T-helper 17 cell (primary cell): ENCODE data around the gene CACNB2. TPM values are rescaled to one million over a fixed set of nuclear protein-coding genes. Genes with fewer than 3 reads are reported as not detected.

ENCODE experiments used
- ATAC-seq: fragments of 150-1000 bp; cut with Tn5 transposase; 2 replicates; pipeline ENCODE4 v1.10.0; 2021; ENCODE audit warnings: mild to moderate bottlenecking, moderate library complexity
- DNase-seq, 3 donors: peaks; one replicate each; pipeline versions ENCODE4 v3.0.0 to v3.0.0-alpha.2; 2020 to 2021
- H3K9me3 ChIP-seq: one replicate; pipeline ENCODE4 v1.7.0; 2013; ENCODE audit warnings: low read length, mild to moderate bottlenecking; ENCODE audit not compliant: control insufficient read depth, poor library complexity, severe bottlenecking
- H3K27ac Mint-ChIP-seq: one replicate; pipeline ENCODE4 v1.8.0; 2022; ENCODE audit warnings: mild to moderate bottlenecking, moderate library complexity, mixed read lengths
- H3K27me3 Mint-ChIP-seq: one replicate; pipeline ENCODE4 v1.8.0; 2022; ENCODE audit warnings: mixed read lengths
- H3K36me3 Mint-ChIP-seq: one replicate; pipeline ENCODE4 v1.8.0; 2022; ENCODE audit warnings: low read depth, mixed read lengths
- H3K4me1 Mint-ChIP-seq: one replicate; pipeline ENCODE4 v1.8.0; 2022; ENCODE audit warnings: mild to moderate bottlenecking, mixed read lengths
- H3K4me3 Mint-ChIP-seq: one replicate; pipeline ENCODE4 v1.8.0; 2022; ENCODE audit warnings: mild to moderate bottlenecking, moderate library complexity, mixed read lengths
- total RNA-seq, 4 donors: library from RNA in 2 of 4; stranded (reverse) in 2 of 4; gene quantifications; one replicate each; pipeline ENCODE4 v1.2.3 and lab custom pipeline; 2022 to 2026

CACNB2 gene
- total RNA-seq, 2 donors from 2014 or later = not detected

DNA sequence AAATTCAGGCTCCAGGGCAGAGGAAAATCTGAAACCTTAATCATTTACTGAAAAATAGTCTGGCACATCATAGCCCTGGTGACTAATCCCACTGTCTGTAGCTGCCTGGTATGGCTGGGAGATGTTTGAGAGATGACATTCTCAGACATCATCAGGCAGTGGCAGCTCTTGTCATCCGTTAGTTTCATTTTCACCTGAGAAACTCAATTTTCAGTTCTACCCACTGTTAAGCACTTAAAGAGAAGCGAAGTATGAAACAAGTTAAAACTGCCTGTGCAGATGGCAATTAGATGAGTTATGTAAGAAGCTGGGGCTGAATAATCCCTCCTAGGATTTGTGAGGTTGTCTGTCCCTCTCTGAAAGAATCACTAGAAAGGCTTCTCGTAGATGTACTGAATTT lies 361.0 kb downstream of the CACNB2 start:
- peaks cover 2% of the 10 kb centered on the region for H3K36me3 Mint-ChIP-seq
- H3K27me3 Mint-ChIP-seq = peaks cover 34% of the 10 kb centered on the region
- H3K4me1 Mint-ChIP-seq = peaks cover 2% of the 10 kb centered on the region
- ATAC-seq (no peak), DNase-seq (no peak)
- H3K4me3 Mint-ChIP-seq = peak overlapping the region; percentile 41
- no peak overlapping the region for H3K27ac Mint-ChIP-seq
- no peaks in the 10 kb centered on the region for H3K9me3 ChIP-seq

- no peak for DNase-seq
- no peaks in the 10 kb centered on the region for H3K9me3 ChIP-seq
- Mint-ChIP-seq H3K4me1 (peaks cover 2% of the 10 kb centered on the region), H3K27ac (no peak overlapping the region), H3K27me3 (peaks cover 34% of the 10 kb centered on the region), H3K36me3 (peaks cover 2% of the 10 kb centered on the region), H3K4me3 (peak overlapping the region; percentile 41)
- ATAC-seq = no peak
These were observed 361.4 kb downstream of the CACNB2 start for GRCh38 chr10:18501629-18502028.

GRCh38 chr10:18504161-18504560 lies 363.9 kb downstream of the CACNB2 start:
- ATAC-seq = no peak

DNA sequence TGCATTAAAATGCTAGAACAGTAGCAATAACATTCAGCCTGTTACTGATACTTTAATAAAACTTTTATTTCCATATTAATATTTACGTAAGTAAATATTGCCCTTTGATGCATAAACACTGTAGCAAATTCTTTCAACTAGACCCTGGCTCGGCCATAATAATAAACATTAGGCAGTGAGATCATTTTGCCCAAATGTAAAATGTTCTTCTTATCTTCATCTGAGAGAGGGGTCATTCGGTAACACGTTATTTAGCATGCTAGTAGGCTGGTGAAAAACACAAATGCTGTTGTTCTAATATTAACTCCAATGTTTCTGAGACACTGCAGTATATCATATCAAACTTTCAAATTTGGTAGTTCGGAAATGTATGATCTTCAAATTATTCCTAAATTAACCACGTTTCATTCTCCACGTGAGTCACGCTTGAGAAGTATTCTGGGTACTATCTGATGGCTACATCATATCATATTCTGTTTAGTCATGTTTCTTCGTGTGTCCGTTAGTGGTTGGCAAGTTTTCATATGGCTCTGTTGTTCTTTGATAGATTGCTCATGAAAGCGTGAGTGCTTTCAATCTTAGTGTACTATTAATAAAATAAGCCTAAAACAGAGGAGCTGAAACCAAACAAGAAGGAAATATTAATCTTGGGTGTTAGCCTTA lies 365.4 kb downstream of the CACNB2 start:
- ATAC-seq = no peak
- no peak overlapping the region for H3K4me3 Mint-ChIP-seq
- no peak overlapping the region for H3K27ac Mint-ChIP-seq
- DNase-seq = no peak
- H3K27me3 Mint-ChIP-seq = peaks cover 27% of the 10 kb centered on the region
- H3K4me1 Mint-ChIP-seq = peaks cover under 1% of the 10 kb centered on the region
- peaks cover 2% of the 10 kb centered on the region for H3K36me3 Mint-ChIP-seq
- H3K9me3 ChIP-seq = no peaks in the 10 kb centered on the region

More at GRCh38 chr10:18504161-18504560, 363.9 kb downstream of the CACNB2 start:
- Mint-ChIP-seq H3K27ac (no peak overlapping the region), H3K4me3 (no peak overlapping the region), H3K36me3 (peaks cover 2% of the 10 kb centered on the region), H3K4me1 (peaks cover 2% of the 10 kb centered on the region), H3K27me3 (peaks cover 34% of the 10 kb centered on the region)
- DNase-seq = no peak
- H3K9me3 ChIP-seq = no peaks in the 10 kb centered on the region

DNA sequence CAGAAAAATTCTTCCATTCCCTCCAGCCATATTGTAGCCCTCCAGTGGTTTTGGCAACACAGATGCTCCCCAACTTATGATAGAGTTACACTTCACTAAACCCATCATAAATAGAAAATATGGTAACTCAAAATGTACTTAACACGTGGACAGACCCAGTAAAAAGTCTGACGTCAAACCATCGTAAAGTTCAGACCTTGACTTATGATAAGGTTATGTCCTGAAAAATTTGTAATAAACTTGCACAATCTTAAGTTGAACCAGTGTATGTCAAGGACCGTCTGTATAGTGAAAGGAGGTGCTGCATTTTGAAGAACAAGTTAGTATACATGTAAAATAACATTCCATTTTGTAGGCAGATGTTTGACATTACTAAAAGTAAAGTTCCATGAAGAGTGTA lies 368.4 kb downstream of the CACNB2 start:
- ATAC-seq = no peak
- DNase-seq = no peak
- H3K4me1 Mint-ChIP-seq = no peaks in the 10 kb centered on the region
- H3K27me3 Mint-ChIP-seq = peaks cover 10% of the 10 kb centered on the region
- H3K9me3 ChIP-seq = no peaks in the 10 kb centered on the region
- H3K4me3 Mint-ChIP-seq = no peak overlapping the region
- H3K27ac Mint-ChIP-seq = no peak overlapping the region
- peaks cover 6% of the 10 kb centered on the region for H3K36me3 Mint-ChIP-seq

DNA sequence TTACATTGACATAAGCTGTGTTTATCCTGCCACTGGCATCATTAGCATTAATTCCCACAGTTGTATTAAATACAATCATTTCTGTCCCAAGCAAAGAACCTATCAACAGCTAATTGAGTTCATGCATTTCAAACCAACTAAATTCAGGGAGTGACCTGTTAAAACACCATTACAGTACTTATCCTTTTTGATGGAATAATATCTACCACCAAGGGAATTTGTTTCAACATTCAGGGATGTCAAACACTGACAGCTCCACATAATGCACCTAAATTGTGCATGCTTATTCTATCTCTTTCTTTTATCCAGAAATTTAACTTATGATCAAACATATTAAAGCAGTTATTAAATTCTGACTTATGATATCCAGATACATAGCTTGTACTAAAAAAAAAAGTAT lies 374.3 kb downstream of the CACNB2 start:
- Mint-ChIP-seq H3K27ac (no peak overlapping the region), H3K27me3 (no peaks in the 10 kb centered on the region), H3K4me1 (no peaks in the 10 kb centered on the region), H3K4me3 (no peak overlapping the region), H3K36me3 (peaks cover 3% of the 10 kb centered on the region)
- DNase-seq (no peak), ATAC-seq (no peak)
- H3K9me3 ChIP-seq = no peaks in the 10 kb centered on the region

DNA sequence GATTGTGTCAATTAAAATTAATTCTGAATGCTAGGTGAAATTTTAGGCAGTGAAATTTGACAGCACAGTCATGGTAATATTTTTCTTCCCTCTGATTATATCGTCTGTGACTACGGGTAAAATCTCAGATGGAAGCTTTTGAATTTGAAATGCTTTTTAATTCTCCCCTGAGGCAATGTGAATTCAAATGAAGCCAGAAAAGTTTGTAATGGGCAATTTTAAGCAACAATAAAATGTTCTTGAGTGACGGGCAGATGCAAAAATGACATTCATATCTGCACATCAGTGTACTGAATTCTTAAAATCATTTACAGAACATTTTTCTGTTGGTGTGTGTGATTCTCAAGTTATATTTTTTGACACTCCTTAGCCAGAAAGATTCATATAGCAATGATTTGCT lies 376.6 kb downstream of the CACNB2 start:
- H3K27me3 Mint-ChIP-seq = no peaks in the 10 kb centered on the region
- H3K9me3 ChIP-seq = no peaks in the 10 kb centered on the region
- ATAC-seq = no peak
- no peaks in the 10 kb centered on the region for H3K4me1 Mint-ChIP-seq
- H3K36me3 Mint-ChIP-seq = peaks cover 3% of the 10 kb centered on the region
- no peak overlapping the region for H3K4me3 Mint-ChIP-seq
- no peak for DNase-seq
- H3K27ac Mint-ChIP-seq = no peak overlapping the region

GRCh38 chr10:18523025-18523424 lies 382.8 kb downstream of the CACNB2 start:
- no peak overlapping the region for H3K27ac Mint-ChIP-seq
- H3K4me3 Mint-ChIP-seq = no peak overlapping the region
- no peak for DNase-seq
- peaks cover 3% of the 10 kb centered on the region for H3K36me3 Mint-ChIP-seq
- H3K27me3 Mint-ChIP-seq = no peaks in the 10 kb centered on the region
- H3K4me1 Mint-ChIP-seq = no peaks in the 10 kb centered on the region
- no peak for ATAC-seq
- H3K9me3 ChIP-seq = no peaks in the 10 kb centered on the region

DNA sequence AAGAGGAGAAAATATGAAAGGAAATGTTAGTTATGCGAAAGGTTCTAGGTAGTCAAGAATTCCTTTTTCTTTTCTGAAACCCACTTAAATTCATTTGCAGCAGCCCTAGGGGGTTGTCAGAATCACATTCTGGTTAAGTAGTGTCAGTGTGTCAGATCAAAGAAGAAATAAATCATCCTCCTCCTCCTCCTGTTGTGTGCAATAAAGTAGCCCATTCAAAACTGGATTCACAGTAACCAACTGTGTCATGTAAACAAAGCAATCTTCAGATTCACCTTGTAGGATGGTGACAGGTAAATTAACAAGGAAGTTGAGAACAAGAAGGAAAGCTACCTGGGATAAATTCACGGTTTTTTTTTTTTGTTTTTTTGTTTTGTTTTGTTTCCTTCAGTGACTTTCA lies 383.6 kb downstream of the CACNB2 start:
- H3K36me3 Mint-ChIP-seq = peaks cover 3% of the 10 kb centered on the region
- no peaks in the 10 kb centered on the region for H3K9me3 ChIP-seq
- no peaks in the 10 kb centered on the region for H3K27me3 Mint-ChIP-seq
- ATAC-seq (no peak), DNase-seq (no peak)
- no peak overlapping the region for H3K27ac Mint-ChIP-seq
- H3K4me1 Mint-ChIP-seq = no peaks in the 10 kb centered on the region
- H3K4me3 Mint-ChIP-seq = no peak overlapping the region

DNA sequence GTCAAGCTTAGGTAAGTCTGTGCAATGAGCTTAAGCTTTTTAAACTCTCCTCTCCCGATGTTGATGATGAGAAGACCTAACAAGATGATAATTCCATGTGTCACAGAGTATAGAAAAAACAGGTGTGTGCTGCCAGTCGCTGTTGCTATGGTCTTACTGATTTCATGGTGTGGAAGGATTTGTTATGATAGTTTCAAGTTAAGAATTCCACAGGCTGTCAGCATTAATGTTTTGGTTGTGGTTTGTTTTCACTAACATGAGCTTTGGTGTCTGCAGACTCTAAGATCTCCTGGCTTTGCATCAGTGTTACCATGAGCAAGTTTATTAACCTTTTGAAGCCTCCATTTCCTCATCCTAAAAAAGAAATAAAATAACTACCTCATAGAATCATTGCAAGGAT lies 387.5 kb downstream of the CACNB2 start:
- DNase-seq = no peak
- Mint-ChIP-seq H3K27ac (no peak overlapping the region), H3K4me3 (no peak overlapping the region), H3K36me3 (peaks cover 3% of the 10 kb centered on the region), H3K27me3 (no peaks in the 10 kb centered on the region), H3K4me1 (no peaks in the 10 kb centered on the region)
- H3K9me3 ChIP-seq = no peaks in the 10 kb centered on the region
- no peak for ATAC-seq

DNA sequence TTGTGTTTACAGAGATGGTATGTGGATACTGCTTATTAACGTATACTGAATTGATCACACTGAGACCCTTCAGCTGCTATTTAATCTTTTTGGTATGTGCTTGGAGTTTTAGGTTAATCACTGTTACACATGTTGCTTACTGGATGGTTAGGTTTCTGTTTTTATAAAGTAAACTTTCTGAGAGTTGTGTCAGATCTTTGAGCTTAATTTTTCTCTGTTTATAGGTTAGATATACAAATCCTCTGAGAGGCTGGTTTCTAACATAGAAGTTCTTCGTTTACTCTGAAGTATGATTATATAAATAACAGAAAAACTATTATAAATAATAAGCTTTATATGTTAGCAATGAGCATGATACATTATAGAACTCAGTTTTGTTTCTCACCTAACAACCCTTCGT lies 388.1 kb downstream of the CACNB2 start:
- Mint-ChIP-seq H3K27ac (no peak overlapping the region), H3K36me3 (peaks cover 3% of the 10 kb centered on the region), H3K27me3 (no peaks in the 10 kb centered on the region), H3K4me3 (no peak overlapping the region), H3K4me1 (no peaks in the 10 kb centered on the region)
- no peak for ATAC-seq
- no peaks in the 10 kb centered on the region for H3K9me3 ChIP-seq
- DNase-seq = no peak

DNA sequence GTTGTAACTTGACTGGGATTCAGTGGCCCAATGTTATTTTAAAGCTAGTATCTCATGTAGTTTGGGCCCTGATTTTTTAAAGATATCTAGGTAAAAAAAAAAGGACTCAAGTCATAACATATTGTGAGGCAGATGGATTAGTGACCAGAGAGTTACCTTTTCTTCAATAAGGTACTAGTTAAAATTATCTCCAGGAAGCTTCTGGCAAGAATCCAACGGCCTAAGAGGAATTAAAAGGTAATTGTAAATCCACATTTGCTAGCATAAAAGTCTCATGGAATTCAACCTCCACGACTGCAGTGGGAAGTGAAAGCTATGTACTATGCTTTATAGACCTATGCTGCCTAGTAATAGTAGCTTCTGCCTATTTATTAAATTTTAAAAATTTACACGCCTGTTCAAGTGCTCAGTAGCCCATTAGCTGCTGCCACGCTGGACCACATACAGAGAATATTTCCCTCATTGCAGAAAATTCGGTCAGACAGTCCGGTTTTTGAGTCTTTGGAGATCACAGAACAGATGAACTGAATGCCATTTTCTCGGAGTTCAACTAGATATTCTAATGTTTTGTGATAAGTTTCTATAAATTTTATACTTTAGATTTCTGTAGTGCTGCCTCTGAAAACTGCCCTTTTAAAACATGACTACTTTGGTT lies 392.8 kb downstream of the CACNB2 start:
- H3K27me3 Mint-ChIP-seq = no peaks in the 10 kb centered on the region
- H3K4me1 Mint-ChIP-seq = no peaks in the 10 kb centered on the region
- H3K36me3 Mint-ChIP-seq = no peaks in the 10 kb centered on the region
- no peak for ATAC-seq
- no peaks in the 10 kb centered on the region for H3K9me3 ChIP-seq
- H3K27ac Mint-ChIP-seq = no peak overlapping the region
- H3K4me3 Mint-ChIP-seq = no peak overlapping the region
- no peak for DNase-seq

GRCh38 chr10:18533896-18534295 lies 393.7 kb downstream of the CACNB2 start:
- H3K27me3 Mint-ChIP-seq = no peaks in the 10 kb centered on the region
- H3K4me1 Mint-ChIP-seq = no peaks in the 10 kb centered on the region
- no peak for DNase-seq
- no peak overlapping the region for H3K27ac Mint-ChIP-seq
- H3K4me3 Mint-ChIP-seq = no peak overlapping the region
- ATAC-seq = no peak
- no peaks in the 10 kb centered on the region for H3K9me3 ChIP-seq
- no peaks in the 10 kb centered on the region for H3K36me3 Mint-ChIP-seq

- Mint-ChIP-seq H3K27ac (no peak overlapping the region), H3K36me3 (peaks cover 8% of the 10 kb centered on the region), H3K4me3 (no peak overlapping the region), H3K4me1 (peaks cover 2% of the 10 kb centered on the region), H3K27me3 (no peaks in the 10 kb centered on the region)
- DNase-seq (no peak), ATAC-seq (no peak)
- H3K9me3 ChIP-seq = no peaks in the 10 kb centered on the region
These were observed 399.1 kb downstream of the CACNB2 start for GRCh38 chr10:18539335-18539734.
